HepG2 (cell line): ENCODE measurements around the gene MTMR10. TPM values are rescaled to one million over a fixed set of nuclear protein-coding genes. Genes with fewer than 3 reads are reported as not detected.

Source experiments
- ATAC-seq: fragments of 200-7000 bp; cut with Tn5 transposase; 3 replicates; pipeline ENCODE4 v1.9.1; 2020; ENCODE audit warnings: mild to moderate bottlenecking, moderate library complexity
- BruUV-seq: library from RNA; stranded (reverse); fragments of 400-500 nt; replicated peaks from 2 replicates; lab custom pipeline; 2021; lab: Mats Ljungman, UMichigan
- CTCF ChIA-PET: fragments of 300-600 bp; formaldehyde crosslinking; extraction: SDS; loops from one replicate; lab custom pipeline; 2021; ENCODE audit warnings: low total read pairs, inconsistent platforms, low intra/inter-chr PET ratio; lab: Yijun Ruan, JAX
- POLR2A ChIA-PET: fragments of 350-600 bp; sonication (Branson Sonifier 250); formaldehyde crosslinking; loops from one replicate; lab custom pipeline; 2020; ENCODE audit warnings: antibody characterized with exemption, inconsistent platforms; lab: Yijun Ruan, JAX
- DNase-seq: peaks from one replicate; pipeline ENCODE4 v3.0.0-alpha.2; 2015; ENCODE audit warnings: low spot score
- FAIRE-seq: peaks from 3 replicates; lab custom pipeline; 2011; peaks lifted over from hg19 to GRCh38; lab: Jason Lieb, UNC
- H2AFZ ChIP-seq: one replicate; pipeline ENCODE4 v1.6.1; 2011; ENCODE audit warnings: low read length, inconsistent platforms
- H3K27ac ChIP-seq: fragments of 300-600 bp; 3 replicates; pipeline ENCODE4 v1.8.0; 2011; ENCODE audit warnings: mixed run types, mild to moderate bottlenecking, mixed read lengths, low read length, inconsistent platforms; ENCODE audit not compliant: insufficient read depth; ENCODE audit errors: extremely low read length
- H3K27me3 ChIP-seq, 2 experiments: fragments of 200-600 bp in 1 of 2; 2 replicates in 1 of 2; 3 replicates in 1 of 2; pipeline versions ENCODE4 v1.6.0 to v1.8.0; 2011; ENCODE audit warnings: low read length in 2 of 2, mild to moderate bottlenecking in 2 of 2, moderate library complexity in 2 of 2, inconsistent platforms in 1 of 2; ENCODE audit not compliant: insufficient read depth in 2 of 2, control insufficient read depth in 1 of 2
- H3K36me3 ChIP-seq, 2 experiments: fragments of 200-600 bp in 1 of 2; replicated peaks in 1 of 2; 2 replicates in 1 of 2; 3 replicates in 1 of 2; pipeline versions ENCODE4 v1.5.1 to v1.8.0; 2011; ENCODE audit warnings: low read length in 2 of 2, inconsistent platforms in 1 of 2; ENCODE audit not compliant: insufficient read depth in 2 of 2, control insufficient read depth in 1 of 2
- H3K4me1 ChIP-seq: 2 replicates; pipeline ENCODE4 v1.5.1; 2012; ENCODE audit warnings: low read length, inconsistent platforms; ENCODE audit not compliant: insufficient read depth
- H3K4me2 ChIP-seq: 2 replicates; pipeline ENCODE4 v1.6.0; 2011; ENCODE audit warnings: low read depth, low read length, inconsistent platforms
- H3K4me3 ChIP-seq, 3 experiments: fragments of 200-600 bp in 1 of 3; sonication (generic), shearing (Covaris generic) in 1 of 3; replicated peaks in 1 of 3; 2 replicates each; pipeline ENCODE4 v1.5.1; 2011 to 2016; ENCODE audit warnings: low read length in 3 of 3, inconsistent platforms in 2 of 3, low read depth in 2 of 3, mild to moderate bottlenecking in 2 of 3, control low read depth in 1 of 3, mixed read lengths in 1 of 3; ENCODE audit not compliant: insufficient read depth in 1 of 3
- H3K79me2 ChIP-seq: one replicate; pipeline ENCODE4 v1.6.1; 2011; ENCODE audit warnings: low read length, inconsistent platforms; ENCODE audit not compliant: insufficient read depth
- H3K9ac ChIP-seq: 2 replicates; pipeline ENCODE4 v1.6.0; 2011; ENCODE audit warnings: mild to moderate bottlenecking, low read depth, low read length, inconsistent platforms; ENCODE audit not compliant: insufficient read depth
- H3K9me3 ChIP-seq: 2 replicates; pipeline ENCODE4 v1.5.1; 2012; ENCODE audit warnings: mild to moderate bottlenecking, low read length
- H4K20me1 ChIP-seq: 2 replicates; pipeline ENCODE4 v1.6.0; 2011; ENCODE audit warnings: inconsistent platforms, mild to moderate bottlenecking, low read length, moderate library complexity; ENCODE audit not compliant: insufficient read depth
- BRCA1 ChIP-seq: sonication (generic); formaldehyde crosslinking; IDR thresholded peaks from 2 replicates; pipeline ENCODE4 v1.4.0; 2020; ENCODE audit warnings: missing genetic modification reagents
- ESRRA ChIP-seq: sonication (generic); formaldehyde crosslinking; IDR thresholded peaks from 2 replicates; pipeline ENCODE4 v1.5.1; 2020; ENCODE audit warnings: mild to moderate bottlenecking, low read depth, missing genetic modification reagents
- KLF13 ChIP-seq: sonication (generic); formaldehyde crosslinking; IDR thresholded peaks from 2 replicates; pipeline ENCODE4 v1.4.0; 2020; ENCODE audit warnings: mild to moderate bottlenecking, missing genetic modification reagents
- NFE2L1 ChIP-seq: sonication (generic); formaldehyde crosslinking; IDR thresholded peaks from 2 replicates; pipeline ENCODE4 v1.4.0; 2020; ENCODE audit warnings: missing genetic modification reagents, mild to moderate bottlenecking, borderline replicate concordance
- SALL1 ChIP-seq: sonication (generic); formaldehyde crosslinking; IDR thresholded peaks from 2 replicates; pipeline ENCODE4 v1.8.0; 2022; ENCODE audit warnings: mild to moderate bottlenecking, missing genetic modification reagents
- SP140L ChIP-seq: sonication (generic); formaldehyde crosslinking; IDR thresholded peaks from 2 replicates; pipeline ENCODE4 v1.4.0; 2020; ENCODE audit warnings: missing genetic modification reagents, borderline replicate concordance
- TEAD3 ChIP-seq: optimal IDR thresholded peaks from 2 replicates; pipeline ENCODE3; 2016; ENCODE audit warnings: borderline replicate concordance
- TP53 ChIP-seq: sonication (generic); formaldehyde crosslinking; conservative IDR thresholded peaks from 2 replicates; pipeline ENCODE4 v1.4.0; 2020; ENCODE audit warnings: missing genetic modification reagents
- ZBTB8A ChIP-seq: sonication (generic); formaldehyde crosslinking; IDR thresholded peaks from 2 replicates; pipeline ENCODE4 v1.4.0; 2020; ENCODE audit warnings: mild to moderate bottlenecking, low read depth, missing genetic modification reagents, borderline replicate concordance
- ZC3H4 ChIP-seq: sonication (generic); formaldehyde crosslinking; IDR thresholded peaks from 2 replicates; pipeline ENCODE4 v1.4.0; 2020; ENCODE audit warnings: missing genetic modification reagents, borderline replicate concordance
- ZNF143 ChIP-seq: sonication (generic); formaldehyde crosslinking; IDR thresholded peaks from 2 replicates; pipeline ENCODE4 v1.4.0; 2020; ENCODE audit warnings: missing genetic modification reagents
- ZNF609 ChIP-seq: sonication (generic); formaldehyde crosslinking; IDR thresholded peaks from 2 replicates; pipeline ENCODE4 v1.4.0; 2020; ENCODE audit warnings: mild to moderate bottlenecking, missing genetic modification reagents, borderline replicate concordance
- WGBS: methylation state at CpG from one replicate; pipeline ENCODE4 v1.1.6; 2017; ENCODE audit warnings: low lambda C conversion rate; 5-methylcytosine and 5-hydroxymethylcytosine counted together
- in situ Hi-C: cut with HindIII; loops from 2 replicates; pipeline ENCODE4 v1.10.0; 2017; ENCODE audit warnings: low pct_unique_long_range_greater_than_20kb; ENCODE audit not compliant: extremely low pct_ligation_motif_present
- intact Hi-C: fragments of 100-400 bp; cut with micrococcal nuclease; formaldehyde crosslinking; loops from one replicate; pipeline ENCODE4 v1.10.0; 2022; ENCODE audit not compliant: unreplicated experiment
- polyA plus RNA-seq, 8 experiments: library from polyadenylated mRNA; depleted of rRNA in 3 of 8; stranded (reverse) in 7 of 8; unstranded in 1 of 8; fragments of >200 nt; fragmentation: Illumina TruSeq in 4 of 8; extraction: Trizol in 4 of 8; gene quantifications; 2 replicates each; pipeline versions ENCODE4 v1.2.1 to v1.2.3, GENCODE V29; 2011 to 2016; ENCODE audit warnings: low read depth in 4 of 8, missing spikeins in 1 of 8, mixed read lengths in 1 of 8; ENCODE audit not compliant: insufficient read depth in 1 of 8
- total RNA-seq, 5 experiments: library from RNA; depleted of rRNA; stranded (reverse); fragments of >200 nt; fragmentation: Illumina TruSeq; extraction: Trizol; gene quantifications; 2 replicates each; pipeline ENCODE4 v1.2.3, GENCODE V29; 2016; ENCODE audit warnings: low read depth in 1 of 5
- TF ChIP-seq, protein P1 (sequence below): sonication (generic); formaldehyde crosslinking; conservative IDR thresholded peaks from 2 replicates; pipeline ENCODE4 v1.4.0; 2020; ENCODE audit warnings: missing genetic modification reagents

MTMR10 gene
- total and polyA plus RNA-seq, 2 of the 13 experiments (the other 11 are each of a cell fraction or from before 2014, with no cell fraction given) = 10.2 to 17.4 TPM

GRCh38 chr15:30924353-30924752, 67.1 kb downstream of the MTMR10 start (continued):
- TF ChIP-seq ZNF609 (no peak), ZC3H4 (CRISPR knock-in tag) (no peak), ESRRA (no peak), ZBTB8A (CRISPR knock-in tag) (no peak), SALL1 (no peak)
- TF ChIP-seq, protein P1, sequence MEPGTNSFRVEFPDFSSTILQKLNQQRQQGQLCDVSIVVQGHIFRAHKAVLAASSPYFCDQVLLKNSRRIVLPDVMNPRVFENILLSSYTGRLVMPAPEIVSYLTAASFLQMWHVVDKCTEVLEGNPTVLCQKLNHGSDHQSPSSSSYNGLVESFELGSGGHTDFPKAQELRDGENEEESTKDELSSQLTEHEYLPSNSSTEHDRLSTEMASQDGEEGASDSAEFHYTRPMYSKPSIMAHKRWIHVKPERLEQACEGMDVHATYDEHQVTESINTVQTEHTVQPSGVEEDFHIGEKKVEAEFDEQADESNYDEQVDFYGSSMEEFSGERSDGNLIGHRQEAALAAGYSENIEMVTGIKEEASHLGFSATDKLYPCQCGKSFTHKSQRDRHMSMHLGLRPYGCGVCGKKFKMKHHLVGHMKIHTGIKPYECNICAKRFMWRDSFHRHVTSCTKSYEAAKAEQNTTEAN (CRISPR knock-in tag) = no peak

- no peaks in the 10 kb centered on the region for H4K20me1 ChIP-seq
- POLR2A ChIA-PET = no interaction called here
- intact Hi-C loops = no loop called here
- peaks cover 17 to 65% of the 10 kb centered on the region in 2 experiments for H3K36me3 ChIP-seq
- DNase-seq = no peak
- no peak overlapping the region for H3K27ac ChIP-seq
- no peaks in the 10 kb centered on the region for H3K27me3 ChIP-seq
- TF ChIP-seq BRCA1 (CRISPR knock-in tag) (no peak), KLF13 (CRISPR knock-in tag) (no peak), ZNF143 (CRISPR knock-in tag) (no peak), TEAD3 (CRISPR knock-in tag) (no peak), SP140L (CRISPR knock-in tag) (no peak), TP53 (CRISPR knock-in tag) (no peak), NFE2L1 (CRISPR knock-in tag) (no peak)
- no peak for ATAC-seq
- WGBS = 96% methylated on average over 7 of the region's 7 CpGs
- no peak overlapping the region for H3K9ac ChIP-seq
- no peak overlapping the region for H3K4me3 ChIP-seq
- no peak overlapping the region for H2AFZ ChIP-seq
- H3K4me1 ChIP-seq = no peaks in the 10 kb centered on the region
- CTCF ChIA-PET = no interaction called here
- no peak for FAIRE-seq
- no TSS peak for BruUV-seq
- in situ Hi-C loops = no loop called here
- H3K9me3 ChIP-seq = no peaks in the 10 kb centered on the region
- no peaks in the 10 kb centered on the region for H3K79me2 ChIP-seq
- no peak overlapping the region for H3K4me2 ChIP-seq
These were observed 68.0 kb downstream of the MTMR10 start for GRCh38 chr15:30923429-30923828.
